ENCODE results near the gene HERPUD1. TPM values are rescaled to one million over a fixed set of nuclear protein-coding genes. Genes with fewer than 3 reads are reported as not detected.

The HERPUD1 gene
- total RNA-seq, 4 donors from 2014 or later = 143 to 274 (median 161) TPM

GRCh38 chr16:56915336-56916119 lies 16.4 kb upstream of the HERPUD1 start:
- Histone ChIP-seq H3K27me3 (no peaks in the 10 kb centered on the region), H3K27ac (peak overlapping the region; percentile 14 to 83 (median 61)), H3K36me3 (no peaks in the 10 kb centered on the region), H3K4me1 (peaks cover 0 to 71% (median 42%) of the 10 kb centered on the region in 4 donors), H3K9me3 (no peaks in the 10 kb centered on the region), H3K4me3 (no peak overlapping the region)
- peak; percentile 29 to 34 for DNase-seq (ENCODE audit: low spot score in 2 of 2)
- 19 to 30% methylated on average over 13 of the region's 13 CpGs for WGBS, 2 donors
- peak in 1 of 2 donors; percentile 12 for TF ChIP-seq EP300 (IDR thresholded peaks at IDR 0.05)
- TF ChIP-seq, protein P1, sequence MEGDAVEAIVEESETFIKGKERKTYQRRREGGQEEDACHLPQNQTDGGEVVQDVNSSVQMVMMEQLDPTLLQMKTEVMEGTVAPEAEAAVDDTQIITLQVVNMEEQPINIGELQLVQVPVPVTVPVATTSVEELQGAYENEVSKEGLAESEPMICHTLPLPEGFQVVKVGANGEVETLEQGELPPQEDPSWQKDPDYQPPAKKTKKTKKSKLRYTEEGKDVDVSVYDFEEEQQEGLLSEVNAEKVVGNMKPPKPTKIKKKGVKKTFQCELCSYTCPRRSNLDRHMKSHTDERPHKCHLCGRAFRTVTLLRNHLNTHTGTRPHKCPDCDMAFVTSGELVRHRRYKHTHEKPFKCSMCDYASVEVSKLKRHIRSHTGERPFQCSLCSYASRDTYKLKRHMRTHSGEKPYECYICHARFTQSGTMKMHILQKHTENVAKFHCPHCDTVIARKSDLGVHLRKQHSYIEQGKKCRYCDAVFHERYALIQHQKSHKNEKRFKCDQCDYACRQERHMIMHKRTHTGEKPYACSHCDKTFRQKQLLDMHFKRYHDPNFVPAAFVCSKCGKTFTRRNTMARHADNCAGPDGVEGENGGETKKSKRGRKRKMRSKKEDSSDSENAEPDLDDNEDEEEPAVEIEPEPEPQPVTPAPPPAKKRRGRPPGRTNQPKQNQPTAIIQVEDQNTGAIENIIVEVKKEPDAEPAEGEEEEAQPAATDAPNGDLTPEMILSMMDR (IDR thresholded peaks at IDR 0.05) = no peak
- no peak for TF ChIP-seq POLR2A (IDR thresholded peaks at IDR 0.05)

DNA sequence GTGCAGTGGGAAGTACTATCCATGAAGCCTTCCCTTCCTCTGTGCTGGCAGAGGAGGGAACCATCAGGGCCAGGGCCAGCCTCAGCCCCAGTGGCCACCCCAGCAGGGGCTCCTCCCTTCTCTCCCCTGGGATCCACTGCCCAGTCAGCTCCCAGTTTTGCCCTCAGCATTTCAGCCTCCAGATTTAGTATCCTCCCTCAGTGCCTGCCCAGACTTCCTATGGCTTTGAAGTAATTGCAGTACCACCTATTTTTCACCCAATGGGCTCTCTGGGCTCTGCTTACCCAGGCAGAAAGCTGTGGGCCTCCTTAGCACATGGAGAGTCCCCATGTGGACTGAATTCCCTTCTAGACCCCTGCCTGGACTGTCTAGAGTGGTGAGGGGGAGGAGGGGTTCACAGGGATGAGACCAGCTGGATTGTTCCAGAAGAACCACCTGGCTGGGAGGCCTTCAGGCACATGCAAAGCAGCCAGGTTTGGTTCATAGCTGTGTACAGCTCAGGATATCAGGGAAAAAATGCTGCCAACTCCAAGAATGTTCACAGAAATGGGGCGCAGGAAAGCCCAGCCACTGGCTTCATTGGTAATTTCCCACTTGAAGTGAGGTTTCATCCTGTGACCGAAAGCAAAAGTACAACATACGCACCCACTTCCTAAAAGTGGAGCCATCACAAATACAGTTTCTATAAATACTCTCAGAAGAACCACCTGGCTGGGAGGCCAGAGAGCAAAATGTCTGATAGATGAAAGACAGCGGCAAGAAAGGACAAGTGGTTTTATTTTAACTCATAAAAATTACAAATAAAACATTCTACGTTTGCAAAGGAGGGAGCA lies 15.2 kb upstream of the HERPUD1 start:
- H3K4me3 ChIP-seq = no peak overlapping the region
- H3K27ac ChIP-seq = peak overlapping the region in 3 of 4 donors; percentile 49 to 83 (median 55)
- peaks cover 0 to 59% (median 40%) of the 10 kb centered on the region in 4 donors for H3K4me1 ChIP-seq
- H3K9me3 ChIP-seq = no peaks in the 10 kb centered on the region
- no peaks in the 10 kb centered on the region for H3K36me3 ChIP-seq
- DNase-seq (ENCODE audit: low spot score in 2 of 2) = no peak
- H3K27me3 ChIP-seq = no peaks in the 10 kb centered on the region
- TF ChIP-seq EP300 (IDR thresholded peaks at IDR 0.05) = peak in 1 of 2 donors; percentile 53
- TF ChIP-seq POLR2A (IDR thresholded peaks at IDR 0.05) = no peak
- WGBS, 2 donors = 66 to 71% methylated on average over 5 of the region's 5 CpGs

DNA sequence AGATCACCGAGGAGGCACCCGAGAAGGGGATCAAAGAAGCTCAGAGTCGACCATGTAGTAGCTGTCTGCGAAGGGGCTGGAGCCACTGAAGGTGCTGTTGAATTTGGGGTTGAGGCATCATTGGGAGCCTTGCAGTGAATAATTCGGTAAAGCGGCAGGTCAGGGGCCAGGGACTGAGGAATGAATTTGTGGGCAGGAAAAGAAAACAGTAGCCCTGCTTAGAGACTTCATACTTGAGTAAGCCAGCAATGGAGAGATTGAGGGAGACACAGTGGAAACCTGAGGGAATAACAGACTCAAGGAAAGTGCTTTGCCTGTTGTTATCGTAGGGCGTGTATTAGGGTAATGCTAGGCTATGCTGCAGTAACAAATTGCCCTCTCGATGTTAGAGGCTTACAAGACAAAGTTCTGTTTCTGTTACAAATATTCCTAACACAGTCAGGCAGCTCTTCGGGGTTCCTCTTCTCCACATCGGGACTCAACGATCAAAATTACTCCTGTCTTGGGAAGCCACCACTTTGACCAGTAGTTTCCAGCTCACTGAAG lies 13.4 kb upstream of the HERPUD1 start:
- Histone ChIP-seq H3K9me3 (no peaks in the 10 kb centered on the region), H3K4me3 (no peak overlapping the region), H3K4me1 (peaks cover 0 to 42% (median 29%) of the 10 kb centered on the region in 4 donors), H3K27me3 (no peaks in the 10 kb centered on the region), H3K36me3 (no peaks in the 10 kb centered on the region), H3K27ac (peak overlapping the region in 2 of 4 donors; percentile 12 to 15)
- DNase-seq (ENCODE audit: low spot score in 2 of 2) = no peak
- WGBS, 2 donors = 78 to 80% methylated on average over 12 of the region's 12 CpGs
- TF ChIP-seq, protein P1 (IDR thresholded peaks at IDR 0.05) = no peak
- TF ChIP-seq EP300 (IDR thresholded peaks at IDR 0.05) (no peak), POLR2A (IDR thresholded peaks at IDR 0.05) (no peak)

DNA sequence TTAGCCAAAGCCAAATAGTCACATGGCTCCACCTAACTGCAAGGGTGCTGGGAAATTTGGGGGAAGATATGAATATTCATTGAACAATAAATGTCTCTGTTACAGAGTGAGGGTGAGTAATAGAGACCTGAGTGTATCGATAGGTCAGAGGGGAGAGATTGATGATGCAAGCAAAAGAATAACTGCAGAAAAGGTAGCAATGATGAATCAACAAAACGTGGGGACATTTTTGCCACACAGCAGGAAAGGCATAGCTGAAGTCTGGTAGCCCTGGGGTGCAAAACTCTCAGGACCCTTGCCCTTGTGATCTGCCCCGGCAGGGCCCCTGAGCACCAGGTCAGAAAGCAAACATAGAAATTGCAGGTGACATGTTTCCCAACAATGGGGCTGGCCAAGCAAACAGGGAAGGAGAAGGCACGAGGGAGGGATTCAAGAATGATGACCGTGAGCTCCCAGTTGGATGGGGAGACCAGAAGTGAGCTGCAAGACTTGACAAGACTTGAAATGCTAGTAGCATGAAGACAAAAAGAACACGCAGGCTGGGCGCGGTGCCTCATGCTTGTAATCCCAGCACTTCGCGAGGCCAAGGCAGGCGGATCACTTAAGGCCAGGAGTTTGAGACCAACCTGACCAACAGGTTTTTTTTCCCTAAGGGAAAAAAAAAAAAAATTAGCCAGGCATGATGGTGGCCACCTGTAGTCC lies 12.7 kb upstream of the HERPUD1 start:
- TF ChIP-seq, protein P1 (IDR thresholded peaks at IDR 0.05) = no peak
- TF ChIP-seq POLR2A (IDR thresholded peaks at IDR 0.05) = no peak
- TF ChIP-seq EP300 (IDR thresholded peaks at IDR 0.05) = no peak
- Histone ChIP-seq H3K36me3 (no peaks in the 10 kb centered on the region), H3K27ac (no peak overlapping the region), H3K4me1 (peaks cover 0 to 35% (median 23%) of the 10 kb centered on the region in 4 donors), H3K4me3 (no peak overlapping the region), H3K9me3 (no peaks in the 10 kb centered on the region), H3K27me3 (no peaks in the 10 kb centered on the region)
- DNase-seq (ENCODE audit: low spot score in 2 of 2) = no peak
- 85 to 90% methylated on average over 11 of the region's 11 CpGs for WGBS, 2 donors

DNA sequence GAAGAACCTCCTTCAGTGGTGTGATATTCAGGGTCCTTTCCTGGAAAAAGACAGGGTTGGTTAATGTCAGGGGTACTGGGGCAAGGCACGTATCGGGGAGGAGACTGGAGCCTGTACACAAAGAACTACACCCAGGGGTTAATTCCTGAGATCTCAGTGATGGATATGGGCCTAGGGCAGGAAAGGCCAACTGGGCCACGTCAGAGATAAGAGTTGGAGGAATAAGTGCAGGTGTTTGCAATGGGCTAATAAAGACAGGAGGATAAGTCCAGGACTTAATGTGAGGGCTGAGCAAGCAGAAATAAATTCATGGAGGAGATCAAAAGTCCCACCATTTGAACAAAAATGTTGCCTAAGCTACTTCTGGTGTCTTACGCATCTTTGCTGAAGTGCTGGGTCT lies 10.4 kb upstream of the HERPUD1 start:
- Histone ChIP-seq H3K27me3 (no peaks in the 10 kb centered on the region), H3K27ac (no peak overlapping the region), H3K36me3 (no peaks in the 10 kb centered on the region), H3K9me3 (no peaks in the 10 kb centered on the region), H3K4me3 (no peak overlapping the region), H3K4me1 (peaks cover 0 to 12% (median 6%) of the 10 kb centered on the region in 4 donors)
- no peak for DNase-seq (ENCODE audit: low spot score in 2 of 2)
- TF ChIP-seq, protein P1 (IDR thresholded peaks at IDR 0.05) = no peak
- TF ChIP-seq EP300 (IDR thresholded peaks at IDR 0.05) = no peak
- TF ChIP-seq POLR2A (IDR thresholded peaks at IDR 0.05) = no peak
- WGBS, 2 donors = 79 to 86% methylated on average over 4 of the region's 4 CpGs
